SU-DHL-6 (cell line): Measurements from ENCODE around the gene LGALS8.

ENCODE experiments used
- CTCF ChIP-seq: fragments of 200-600 bp; sonication (generic); IDR thresholded peaks from one replicate; pipeline ENCODE4 v1.5.1; 2017; ENCODE audit warnings: antibody characterized with exemption, mild to moderate bottlenecking, low read length, moderate library complexity; ENCODE audit not compliant: insufficient read depth, poor library complexity, severe bottlenecking
- EZH2phosphoT487 ChIP-seq: fragments of 200-600 bp; sonication (generic), shearing (Covaris generic); conservative IDR thresholded peaks from 2 replicates; pipeline ENCODE4 v1.6.1; 2018; ENCODE audit warnings: mild to moderate bottlenecking, antibody characterized with exemption, low read length, moderate library complexity, mixed read lengths

- TF ChIP-seq CTCF: no peak
- TF ChIP-seq EZH2phosphoT487: no peak
Measured at GRCh38 chr1:236558081-236558480, 34.3 kb downstream of the LGALS8 start.
